HG02885 (cell line): ENCODE results near the gene TSKU.

Source experiments
- ATAC-seq: cut with Tn5 transposase; IDR thresholded peaks from one replicate; pipeline ENCODE4 v1.9.1; 2021; ENCODE audit warnings: mild to moderate bottlenecking; ENCODE audit not compliant: unreplicated experiment, poor library complexity

The TSKU gene

GRCh38 chr11:76839311-76839710, 56.2 kb downstream of the TSKU start:
- ATAC-seq: no peak

- ATAC-seq: no peak
These were observed 58.8 kb downstream of the TSKU start for GRCh38 chr11:76841923-76842452.

GRCh38 chr11:76843907-76844306, 60.8 kb downstream of the TSKU start:
- ATAC-seq: no peak

DNA sequence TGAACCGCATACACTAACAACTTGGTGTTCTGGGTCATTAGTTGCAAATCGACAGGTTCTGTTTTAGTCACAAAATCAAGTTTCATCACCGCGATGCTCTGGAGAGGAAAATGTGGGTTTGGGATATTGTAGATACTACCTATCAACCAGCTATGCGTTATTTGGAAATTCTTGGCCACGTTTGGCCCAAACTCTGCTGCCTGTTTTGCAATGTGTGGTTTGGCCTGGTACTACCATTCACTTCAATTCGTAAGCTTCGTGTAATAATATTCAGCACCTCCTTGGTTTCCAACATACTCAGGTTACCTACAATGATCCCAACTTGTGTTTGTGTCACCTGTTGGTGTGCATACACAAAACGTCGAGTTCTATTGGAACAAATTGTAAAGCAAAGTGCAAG, 61.4 kb downstream of the TSKU start:
- no peak for ATAC-seq

- no peak for ATAC-seq
These were observed 61.9 kb downstream of the TSKU start for GRCh38 chr11:76845069-76845468.

DNA sequence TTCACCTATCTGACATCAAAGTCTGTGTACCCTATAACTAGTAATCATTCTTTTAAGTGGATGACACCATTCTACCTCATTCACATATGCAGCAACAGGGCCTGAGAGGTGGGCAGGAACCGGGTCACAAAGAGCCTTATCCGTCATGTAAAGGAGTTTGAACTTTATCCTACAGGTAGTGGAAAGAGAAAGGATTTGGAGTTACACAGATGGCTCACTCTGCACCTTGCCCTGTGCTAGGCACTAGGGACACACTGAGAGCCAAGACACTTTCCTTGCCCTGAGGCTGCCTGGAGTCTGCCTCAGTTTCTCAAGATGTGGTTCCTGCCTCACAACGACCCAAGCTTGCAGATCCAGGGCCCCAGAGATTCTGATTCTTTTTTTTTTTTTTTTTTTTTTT, 63.3 kb downstream of the TSKU start:
- ATAC-seq: no peak
